SK-N-MC (cell line): ENCODE measurements around the gene ELP2.

ENCODE experiments used
- EZH2 ChIP-seq: fragments of 200-600 bp; sonication (generic); IDR thresholded peaks from one replicate; pipeline ENCODE4 v1.6.1; 2017; ENCODE audit warnings: antibody characterized with exemption
- FOXP2 ChIP-seq: optimal IDR thresholded peaks from 2 replicates; pipeline ENCODE3; 2011; ENCODE audit warnings: mild to moderate bottlenecking, moderate library complexity; ENCODE audit not compliant: insufficient read depth; ENCODE audit errors: extremely low read length, control extremely low read depth
- POLR2AphosphoS5 ChIP-seq: IDR thresholded peaks from 2 replicates; pipeline ENCODE4 v1.6.1; 2012; ENCODE audit warnings: mild to moderate bottlenecking, low read depth, low read length, borderline replicate concordance

GRCh38 chr18:36139245-36139644 lies 9.5 kb downstream of the ELP2 start:
- TF ChIP-seq EZH2 (no peak), POLR2AphosphoS5 (no peak), FOXP2 (no peak)
